Karpas-422 (cell line): ENCODE measurements around the gene COQ7. TPM values are rescaled to one million over a fixed set of nuclear protein-coding genes. Genes with fewer than 3 reads are reported as not detected.

Experiments
- DNase-seq: peaks from one replicate; pipeline ENCODE4 v3.0.0-alpha.2; 2015
- H2AFZ ChIP-seq: fragments of 200-600 bp; sonication (generic); 2 replicates; pipeline ENCODE4 v1.6.1; 2014; ENCODE audit warnings: antibody characterized with exemption, low read length, mixed read lengths
- H3K27ac ChIP-seq: fragments of 200-600 bp; sonication (generic); 2 replicates; pipeline ENCODE4 v1.5.1; 2014; ENCODE audit warnings: mild to moderate bottlenecking, low read length, moderate library complexity
- H3K27me3 ChIP-seq: fragments of 200-600 bp; sonication (generic); 2 replicates; pipeline ENCODE4 v1.6.1; 2014; ENCODE audit warnings: low read length, mixed read lengths
- H3K36me3 ChIP-seq: fragments of 200-600 bp; sonication (generic); 2 replicates; pipeline ENCODE4 v1.6.1; 2014; ENCODE audit warnings: low read length, mixed read lengths; ENCODE audit not compliant: insufficient read depth
- H3K4me1 ChIP-seq: fragments of 200-600 bp; sonication (generic); 2 replicates; pipeline ENCODE4 v1.6.1; 2014; ENCODE audit warnings: mild to moderate bottlenecking, low read length, mixed read lengths
- H3K4me2 ChIP-seq: fragments of 200-600 bp; sonication (generic); 2 replicates; pipeline ENCODE4 v1.6.1; 2014; ENCODE audit warnings: low read length, low read depth, mild to moderate bottlenecking; ENCODE audit not compliant: poor library complexity, severe bottlenecking
- H3K4me3 ChIP-seq: fragments of 200-600 bp; sonication (generic); 2 replicates; pipeline ENCODE4 v1.5.1; 2014; ENCODE audit warnings: mild to moderate bottlenecking, antibody characterized with exemption, low read length, mixed read lengths
- H3K79me2 ChIP-seq: fragments of 200-600 bp; sonication (generic); 2 replicates; pipeline ENCODE4 v1.6.1; 2014; ENCODE audit warnings: mild to moderate bottlenecking, low read length, mixed read lengths
- H3K9ac ChIP-seq: fragments of 200-600 bp; sonication (generic); 2 replicates; pipeline ENCODE4 v1.6.0; 2014; ENCODE audit warnings: low read length
- H3K9me2 ChIP-seq: fragments of 200-600 bp; sonication (generic), shearing (Covaris generic); replicated peaks from 2 replicates; pipeline ENCODE4 v1.6.0; 2014; ENCODE audit warnings: mild to moderate bottlenecking, low read length, moderate library complexity; ENCODE audit not compliant: insufficient read depth
- H3K9me3 ChIP-seq: fragments of 300-700, 200-600 bp; sonication (generic); 2 replicates; pipeline ENCODE4 v1.6.1; 2014; ENCODE audit warnings: low read length, mixed read lengths
- H4K20me1 ChIP-seq: fragments of 200-600 bp; sonication (generic); 2 replicates; pipeline ENCODE4 v1.6.1; 2014; ENCODE audit warnings: mild to moderate bottlenecking, antibody characterized with exemption, low read length, low read depth; ENCODE audit not compliant: insufficient read depth
- total RNA-seq: library from RNA; depleted of rRNA; stranded (reverse); fragments of >200 nt; shearing (Covaris generic); gene quantifications from 2 replicates; pipeline ENCODE4 v1.2.3, GENCODE V29; 2014; ENCODE audit warnings: low replicate concordance

The COQ7 gene
- total RNA-seq, 1 experiment from 2014 or later, result 6.1 TPM

- no peaks in the 10 kb centered on the region for H3K27me3 ChIP-seq
- DNase-seq, result peak; percentile 33
- H3K9ac ChIP-seq, result no peak overlapping the region
- no peaks in the 10 kb centered on the region for H3K36me3 ChIP-seq
- no peaks in the 10 kb centered on the region for H3K79me2 ChIP-seq
- no peak overlapping the region for H3K4me3 ChIP-seq
- H3K9me2 ChIP-seq, result no peaks in the 10 kb centered on the region
- H3K4me1 ChIP-seq, result no peaks in the 10 kb centered on the region
- no peak overlapping the region for H3K27ac ChIP-seq
- H2AFZ ChIP-seq, result no peak overlapping the region
- no peak overlapping the region for H3K4me2 ChIP-seq
- no peaks in the 10 kb centered on the region for H3K9me3 ChIP-seq
- H4K20me1 ChIP-seq, result no peaks in the 10 kb centered on the region
These were observed 34.9 kb downstream of the COQ7 start for GRCh38 chr16:19102187-19102872.

DNA sequence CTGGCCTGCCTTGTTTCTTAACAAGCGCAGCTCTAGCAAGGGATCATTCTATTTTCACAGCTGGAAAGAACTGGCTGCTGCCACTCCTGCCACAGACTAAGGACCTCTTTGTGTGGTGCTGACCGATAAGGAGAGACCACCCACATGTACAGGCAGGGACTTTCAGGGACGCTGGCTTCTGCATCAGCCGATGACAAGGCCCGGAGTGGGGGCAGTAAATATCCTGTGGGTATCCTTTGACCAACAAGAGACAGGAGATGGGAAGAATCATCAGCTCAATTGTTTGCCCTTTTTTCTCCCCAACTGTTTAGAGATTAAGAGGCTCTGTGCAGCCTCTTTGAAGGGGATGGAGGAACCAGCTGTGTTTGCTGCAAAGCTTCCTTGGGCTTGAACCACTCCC is 37.2 kb downstream of the COQ7 start:
- DNase-seq, result peak; percentile 5
- Histone ChIP-seq H3K9me2 (no peaks in the 10 kb centered on the region), H3K79me2 (no peaks in the 10 kb centered on the region), H3K9ac (no peak overlapping the region), H3K36me3 (no peaks in the 10 kb centered on the region), H3K27ac (no peak overlapping the region), H3K27me3 (no peaks in the 10 kb centered on the region), H2AFZ (no peak overlapping the region), H3K4me3 (no peak overlapping the region), H3K9me3 (no peaks in the 10 kb centered on the region), H3K4me1 (no peaks in the 10 kb centered on the region), H3K4me2 (no peak overlapping the region), H4K20me1 (no peaks in the 10 kb centered on the region)

- no peaks in the 10 kb centered on the region for H3K36me3 ChIP-seq
These were observed 37.7 kb downstream of the COQ7 start for GRCh38 chr16:19105131-19105530.

DNA sequence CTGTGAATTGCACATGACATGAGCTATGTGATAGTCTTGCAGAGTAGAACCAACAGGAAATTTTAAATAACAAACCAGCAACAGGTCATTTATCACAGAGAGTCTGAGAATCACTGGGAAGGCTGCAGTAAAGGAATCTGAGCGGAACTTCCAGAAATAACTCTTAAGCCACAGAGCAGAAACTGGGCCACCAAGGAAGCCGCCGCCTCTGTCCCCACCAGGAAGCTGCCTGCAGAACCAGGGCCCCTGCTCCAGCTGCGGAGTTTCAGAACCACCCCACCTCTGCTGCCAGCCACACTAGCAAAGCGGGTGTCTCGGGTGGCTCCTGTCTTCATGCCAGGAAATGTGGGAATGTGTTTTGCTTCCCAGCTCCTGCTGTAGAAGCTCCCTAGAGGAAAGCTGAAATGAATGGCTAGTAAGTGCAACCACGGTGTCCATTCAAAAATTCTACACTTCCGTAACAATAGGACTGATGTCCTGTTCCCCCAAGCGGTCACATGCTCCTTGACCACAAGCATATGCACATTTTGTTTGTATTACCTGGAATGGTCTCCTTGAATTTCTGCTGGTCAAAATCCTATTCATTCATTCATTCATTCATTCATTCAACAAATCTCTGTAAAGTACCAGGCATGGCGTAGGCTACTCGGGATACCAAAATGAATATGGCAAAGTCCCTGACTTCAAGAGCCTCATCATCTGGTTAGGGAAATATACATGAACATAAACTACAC is 38.6 kb downstream of the COQ7 start:
- DNase-seq, result peak; percentile 16
- H3K9me3 ChIP-seq, result no peaks in the 10 kb centered on the region
- H2AFZ ChIP-seq, result no peak overlapping the region
- no peaks in the 10 kb centered on the region for H3K36me3 ChIP-seq
- no peaks in the 10 kb centered on the region for H4K20me1 ChIP-seq
- H3K4me1 ChIP-seq, result no peaks in the 10 kb centered on the region
- no peak overlapping the region for H3K4me3 ChIP-seq
- no peaks in the 10 kb centered on the region for H3K27me3 ChIP-seq
- no peaks in the 10 kb centered on the region for H3K79me2 ChIP-seq
- no peaks in the 10 kb centered on the region for H3K9me2 ChIP-seq
- H3K4me2 ChIP-seq, result no peak overlapping the region
- H3K27ac ChIP-seq, result no peak overlapping the region
- no peak overlapping the region for H3K9ac ChIP-seq

More at GRCh38 chr16:19105131-19105530, 37.7 kb downstream of the COQ7 start:
- Histone ChIP-seq H3K27me3 (no peaks in the 10 kb centered on the region), H3K9me2 (no peaks in the 10 kb centered on the region), H3K79me2 (no peaks in the 10 kb centered on the region), H2AFZ (no peak overlapping the region), H3K27ac (no peak overlapping the region), H3K4me1 (no peaks in the 10 kb centered on the region), H3K4me2 (no peak overlapping the region), H3K4me3 (no peak overlapping the region), H3K9me3 (no peaks in the 10 kb centered on the region), H3K9ac (no peak overlapping the region), H4K20me1 (no peaks in the 10 kb centered on the region)
- DNase-seq, result peak; percentile 34

- Histone ChIP-seq H4K20me1 (no peaks in the 10 kb centered on the region), H3K4me3 (no peak overlapping the region), H3K27me3 (no peaks in the 10 kb centered on the region), H2AFZ (no peak overlapping the region), H3K36me3 (no peaks in the 10 kb centered on the region), H3K4me2 (no peak overlapping the region), H3K79me2 (no peaks in the 10 kb centered on the region), H3K9ac (no peak overlapping the region), H3K9me2 (no peaks in the 10 kb centered on the region), H3K4me1 (no peaks in the 10 kb centered on the region), H3K27ac (no peak overlapping the region), H3K9me3 (no peaks in the 10 kb centered on the region)
- no peak for DNase-seq
These were observed 39.2 kb downstream of the COQ7 start for GRCh38 chr16:19106625-19107020.

GRCh38 chr16:19108409-19109287 is 41.2 kb downstream of the COQ7 start:
- Histone ChIP-seq H3K27me3 (no peaks in the 10 kb centered on the region), H2AFZ (no peak overlapping the region), H3K9me3 (no peaks in the 10 kb centered on the region), H3K27ac (no peak overlapping the region), H3K9ac (no peak overlapping the region), H3K36me3 (no peaks in the 10 kb centered on the region), H3K9me2 (no peaks in the 10 kb centered on the region), H3K79me2 (no peaks in the 10 kb centered on the region), H3K4me3 (no peak overlapping the region), H3K4me1 (no peaks in the 10 kb centered on the region), H4K20me1 (no peaks in the 10 kb centered on the region), H3K4me2 (no peak overlapping the region)
- peak; percentile 32 for DNase-seq

DNA sequence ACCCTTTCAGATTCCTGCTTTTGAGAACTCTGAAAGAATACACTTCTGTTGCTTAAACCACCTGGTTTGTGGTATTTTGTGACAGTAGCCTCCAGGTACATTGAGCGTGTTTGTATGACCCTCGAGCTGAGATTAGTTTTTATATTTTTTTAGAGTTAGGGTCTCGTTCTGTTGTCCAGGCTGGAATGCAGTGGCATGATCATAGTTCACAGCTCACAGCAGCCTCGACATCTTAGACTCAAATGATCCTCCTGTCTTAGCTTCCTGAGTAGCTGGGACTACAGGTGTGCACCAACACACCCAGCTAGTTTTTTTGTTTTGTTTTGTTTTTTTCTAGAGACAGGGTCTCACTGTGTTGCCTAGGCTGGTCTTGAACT is 41.9 kb downstream of the COQ7 start:
- H3K36me3 ChIP-seq, result no peaks in the 10 kb centered on the region
- H3K4me1 ChIP-seq, result no peaks in the 10 kb centered on the region
- no peak overlapping the region for H3K9ac ChIP-seq
- H3K9me2 ChIP-seq, result no peaks in the 10 kb centered on the region
- H3K27me3 ChIP-seq, result no peaks in the 10 kb centered on the region
- no peak overlapping the region for H3K4me2 ChIP-seq
- no peaks in the 10 kb centered on the region for H4K20me1 ChIP-seq
- no peak overlapping the region for H2AFZ ChIP-seq
- H3K4me3 ChIP-seq, result no peak overlapping the region
- no peaks in the 10 kb centered on the region for H3K9me3 ChIP-seq
- H3K79me2 ChIP-seq, result no peaks in the 10 kb centered on the region
- peak; percentile 6 for DNase-seq
- no peak overlapping the region for H3K27ac ChIP-seq
